AG04450 (cell line): ENCODE measurements around the gene PRKCH. TPM values are rescaled to one million over a fixed set of nuclear protein-coding genes. Genes with fewer than 3 reads are reported as not detected.

Source experiments
- CTCF ChIA-PET: fragments of 300-600, 350-600 bp; formaldehyde crosslinking; extraction: SDS; loops from one replicate; lab custom pipeline; 2022; ENCODE audit warnings: antibody characterized with exemption, inconsistent platforms; lab: Charles Lee
- POLR2A ChIA-PET: fragments of 350-600 bp; formaldehyde crosslinking; extraction: SDS; loops from one replicate; lab custom pipeline; 2021; ENCODE audit warnings: antibody characterized with exemption, inconsistent platforms; lab: Yijun Ruan, JAX
- DNase-seq: peaks from one replicate; pipeline ENCODE4 v3.0.0-alpha.2; 2011; ENCODE audit warnings: low read depth, low spot score
- H3K27ac ChIP-seq: one replicate; pipeline ENCODE4 v1.5.1; 2012; ENCODE audit warnings: low read depth, low read length, control low read depth
- H3K27me3 ChIP-seq: one replicate; pipeline ENCODE4 v1.6.0; 2012; ENCODE audit warnings: low read length; ENCODE audit not compliant: control insufficient read depth, insufficient read depth
- H3K4me3 ChIP-seq: 2 replicates; pipeline ENCODE4 v1.5.1; 2011; ENCODE audit warnings: mild to moderate bottlenecking, low read depth, low read length, control low read depth
- H3K9me3 ChIP-seq: 2 replicates; pipeline ENCODE4 v1.5.1; 2012; ENCODE audit warnings: low read length; ENCODE audit not compliant: control insufficient read depth, insufficient read depth
- CTCF ChIP-seq: IDR thresholded peaks from 2 replicates; pipeline ENCODE4 v1.5.1; 2011; ENCODE audit warnings: low read depth, low read length, control low read depth, inconsistent platforms
- polyA plus RNA-seq: library from polyadenylated mRNA; depleted of rRNA; stranded (reverse); fragments of >200 nt; gene quantifications from 2 replicates; pipeline ENCODE4 v1.2.3, GENCODE V29; 2011

The PRKCH gene
- polyA plus RNA-seq, 1 experiment = 1.6 TPM

DNA sequence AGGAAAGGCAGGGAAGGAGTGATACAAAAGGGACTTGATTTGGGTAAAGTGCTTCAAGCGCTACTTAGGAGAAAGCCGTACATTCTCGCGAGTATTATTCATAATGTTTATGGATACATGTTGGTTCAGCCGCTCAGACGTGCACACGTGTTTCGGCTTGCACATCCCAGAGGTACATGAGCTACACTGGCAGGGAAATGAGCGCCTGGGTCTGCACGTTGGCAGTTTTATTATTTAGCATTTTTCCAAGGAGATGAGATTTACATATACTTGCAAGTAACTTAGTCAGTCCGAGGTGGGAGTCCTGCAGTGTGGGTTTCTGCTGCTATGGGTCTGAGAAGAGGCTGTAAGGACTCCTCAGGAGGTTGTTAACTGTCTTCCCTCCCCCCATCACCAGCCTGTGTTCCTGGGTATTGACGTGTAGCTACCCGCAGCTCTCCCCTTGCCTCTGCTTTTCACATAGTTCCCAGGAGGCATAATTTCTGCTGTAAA, 1.5 kb downstream of the PRKCH start:
- Histone ChIP-seq H3K4me3 (no peak overlapping the region), H3K9me3 (peaks cover 3% of the 10 kb centered on the region; the same call in 1 of the 2 replicates), H3K27me3 (peaks cover 35% of the 10 kb centered on the region), H3K27ac (no peak overlapping the region)
- DNase-seq = no peak
- CTCF ChIA-PET = no interaction called here
- no peak for TF ChIP-seq CTCF
- POLR2A ChIA-PET = no interaction called here

GRCh38 chr14:61323970-61324369, 2.6 kb downstream of the PRKCH start:
- H3K27me3 ChIP-seq = peaks cover 35% of the 10 kb centered on the region
- no peak for TF ChIP-seq CTCF
- DNase-seq = no peak
- CTCF ChIA-PET = no interaction called here
- H3K4me3 ChIP-seq = no peak overlapping the region
- peaks cover 3% of the 10 kb centered on the region; the same call in 1 of the 2 replicates for H3K9me3 ChIP-seq
- H3K27ac ChIP-seq = no peak overlapping the region
- POLR2A ChIA-PET = no interaction called here

DNA sequence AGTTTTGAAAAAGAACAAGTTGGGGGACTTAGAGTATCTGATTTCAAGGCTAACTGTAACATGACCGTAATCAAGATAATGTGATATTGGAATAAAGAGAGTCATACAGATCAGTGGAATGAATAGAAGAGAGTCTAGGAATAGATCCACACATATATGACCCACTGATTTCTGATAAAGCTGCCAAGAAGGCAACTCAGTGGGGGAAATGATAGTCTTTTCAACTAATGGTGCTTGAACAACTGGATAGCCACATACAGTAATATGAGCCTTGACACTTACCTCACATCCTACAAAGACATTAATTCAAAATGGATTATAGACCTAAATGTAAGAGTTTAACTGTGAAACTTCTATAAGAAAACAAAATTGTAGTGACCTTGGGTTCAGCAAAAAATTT, 3.8 kb downstream of the PRKCH start:
- Histone ChIP-seq H3K4me3 (no peak overlapping the region), H3K27me3 (peaks cover 35% of the 10 kb centered on the region), H3K9me3 (peaks cover 3% of the 10 kb centered on the region; the same call in 1 of the 2 replicates), H3K27ac (no peak overlapping the region)
- DNase-seq = no peak
- ChIA-PET CTCF (no interaction called here), POLR2A (no interaction called here)
- no peak for TF ChIP-seq CTCF

DNA sequence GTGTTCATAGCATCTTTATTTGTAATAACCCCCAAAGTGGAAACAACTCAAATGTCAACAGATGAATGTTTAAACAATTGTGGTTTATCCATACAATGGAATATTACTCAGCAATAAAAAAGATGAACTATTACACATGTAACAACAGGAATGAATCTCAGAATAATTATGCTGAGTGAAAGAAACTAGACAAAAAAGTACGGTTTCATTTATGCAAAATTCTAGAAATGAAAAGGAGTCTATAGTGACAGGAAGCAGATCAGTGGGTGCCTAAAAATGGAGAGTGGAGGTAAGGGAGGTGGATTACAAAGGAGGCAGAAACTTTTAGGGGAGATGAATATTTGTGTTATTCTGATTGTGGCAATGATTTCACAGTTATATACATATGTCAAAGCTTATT, 4.8 kb downstream of the PRKCH start:
- no peak overlapping the region for H3K27ac ChIP-seq
- no peak overlapping the region for H3K4me3 ChIP-seq
- H3K27me3 ChIP-seq = peaks cover 29% of the 10 kb centered on the region
- peaks cover under 1% of the 10 kb centered on the region; the same call in 1 of the 2 replicates for H3K9me3 ChIP-seq
- ChIA-PET POLR2A (no interaction called here), CTCF (no interaction called here)
- no peak for TF ChIP-seq CTCF
- DNase-seq = no peak

GRCh38 chr14:61326847-61327246, 5.5 kb downstream of the PRKCH start:
- no peak for TF ChIP-seq CTCF
- no peak for DNase-seq
- H3K9me3 ChIP-seq = no peaks in the 10 kb centered on the region; the same call in 1 of the 2 replicates
- H3K27ac ChIP-seq = no peak overlapping the region
- ChIA-PET CTCF (no interaction called here), POLR2A (no interaction called here)
- no peak overlapping the region for H3K4me3 ChIP-seq
- H3K27me3 ChIP-seq = peaks cover 22% of the 10 kb centered on the region
